GM18508 (cell line): ENCODE results near the gene HOXC6.
"Not testable (repeated sequence)": the region's sequence is repeated elsewhere in the genome, so short reads cannot be mapped to it uniquely, and the experiment has no call there.

ENCODE experiments used
- ATAC-seq: cut with Tn5 transposase; IDR thresholded peaks from one replicate; pipeline ENCODE4 v1.9.1; 2021; ENCODE audit warnings: moderate number of reproducible peaks; ENCODE audit not compliant: insufficient read depth, unreplicated experiment

HOXC6 gene

DNA sequence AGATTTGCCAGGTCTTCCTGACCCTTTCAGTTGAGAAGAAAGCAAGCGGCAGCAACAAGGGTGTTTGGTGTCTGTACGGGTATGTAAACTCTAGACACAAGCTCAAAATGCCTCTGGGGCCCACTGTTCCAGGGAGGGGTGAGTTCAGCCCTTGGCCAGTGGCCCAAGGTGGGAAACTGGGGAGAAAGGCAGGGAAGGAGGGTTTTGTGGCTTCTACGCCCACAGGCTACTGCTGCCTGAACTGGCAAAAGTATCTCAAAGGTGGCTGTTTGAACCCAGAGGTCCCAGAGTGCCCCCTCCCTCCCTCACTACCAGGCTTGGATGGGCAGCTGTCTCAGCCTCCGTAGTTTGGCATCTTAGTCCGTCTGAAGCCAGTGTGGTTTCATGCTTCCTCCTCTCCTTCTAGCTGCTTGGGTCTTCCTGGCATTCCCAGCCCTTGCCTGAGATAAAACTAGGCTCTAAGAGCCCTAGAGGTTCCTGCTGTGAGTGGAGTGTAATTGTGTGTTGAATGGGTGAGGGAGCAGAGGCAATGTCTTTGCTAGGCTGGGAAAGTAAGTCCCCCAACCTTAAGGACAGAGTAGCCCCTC lies 10.1 kb downstream of the HOXC6 start:
- ATAC-seq = no peak

DNA sequence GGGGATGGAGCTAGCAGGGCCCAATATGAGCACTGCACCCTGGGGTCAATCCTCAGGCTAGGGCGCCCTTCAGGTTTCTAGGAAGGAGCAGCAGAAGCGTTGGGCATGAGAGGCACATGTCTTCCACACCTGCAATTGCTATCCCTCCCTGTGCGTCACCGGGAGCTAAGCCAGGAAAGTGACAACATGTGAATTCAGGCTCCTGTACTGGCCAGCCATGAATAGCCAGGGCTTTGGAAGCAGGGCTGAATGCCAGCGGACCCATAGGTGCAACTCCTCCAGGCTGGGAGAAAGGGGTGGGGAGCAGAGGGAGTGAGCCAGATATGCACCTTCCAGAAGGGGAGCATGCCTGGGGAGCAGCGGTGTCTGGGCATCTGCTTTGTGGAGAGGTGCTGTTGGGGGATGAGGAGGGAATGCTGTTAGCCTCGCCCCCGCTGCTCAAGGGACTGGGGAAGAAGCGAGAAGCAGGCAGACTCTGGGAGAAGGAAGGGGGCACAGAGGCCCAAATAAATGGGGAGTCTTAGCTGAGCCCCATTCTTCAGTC lies 10.7 kb downstream of the HOXC6 start:
- ATAC-seq = no peak

GRCh38 chr12:54039417-54040147 lies 11.3 kb downstream of the HOXC6 start:
- ATAC-seq = no peak

DNA sequence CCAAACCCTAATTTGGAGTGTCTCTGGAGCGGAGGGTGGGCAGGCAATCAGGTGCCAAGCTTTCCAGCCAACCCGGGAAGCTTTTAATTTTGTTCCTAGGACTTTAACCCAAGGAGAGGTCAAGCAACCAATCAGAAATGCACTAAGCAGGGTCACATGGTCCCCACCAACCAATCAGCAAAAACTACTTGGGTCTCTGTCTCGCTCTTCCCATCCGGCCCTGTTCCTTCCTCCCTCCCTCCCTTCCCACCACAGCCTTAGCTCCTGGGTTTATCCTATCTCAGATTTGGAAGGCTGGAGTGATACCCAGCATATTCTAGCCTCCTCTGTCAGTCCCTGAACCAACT lies 11.9 kb downstream of the HOXC6 start:
- ATAC-seq = no peak

DNA sequence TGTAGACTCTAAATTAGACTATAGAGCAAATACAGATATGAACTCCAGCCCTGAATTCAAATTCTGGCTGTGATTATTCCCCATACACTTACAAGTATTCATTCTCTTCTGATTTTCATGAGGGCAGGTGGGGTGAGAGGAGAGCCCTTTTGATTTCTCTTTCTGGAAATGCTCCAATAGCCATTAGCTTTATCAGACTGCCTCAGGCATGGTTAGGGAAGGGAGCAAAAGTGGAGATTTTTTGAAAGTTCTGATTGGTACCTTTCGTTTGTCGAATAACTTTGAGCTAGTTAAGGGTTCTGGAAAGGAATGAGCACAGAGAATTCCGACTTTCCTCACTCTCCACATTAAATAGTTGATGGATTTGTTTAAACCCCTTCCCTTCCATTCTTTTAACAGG lies 12.4 kb downstream of the HOXC6 start:
- ATAC-seq = no peak

DNA sequence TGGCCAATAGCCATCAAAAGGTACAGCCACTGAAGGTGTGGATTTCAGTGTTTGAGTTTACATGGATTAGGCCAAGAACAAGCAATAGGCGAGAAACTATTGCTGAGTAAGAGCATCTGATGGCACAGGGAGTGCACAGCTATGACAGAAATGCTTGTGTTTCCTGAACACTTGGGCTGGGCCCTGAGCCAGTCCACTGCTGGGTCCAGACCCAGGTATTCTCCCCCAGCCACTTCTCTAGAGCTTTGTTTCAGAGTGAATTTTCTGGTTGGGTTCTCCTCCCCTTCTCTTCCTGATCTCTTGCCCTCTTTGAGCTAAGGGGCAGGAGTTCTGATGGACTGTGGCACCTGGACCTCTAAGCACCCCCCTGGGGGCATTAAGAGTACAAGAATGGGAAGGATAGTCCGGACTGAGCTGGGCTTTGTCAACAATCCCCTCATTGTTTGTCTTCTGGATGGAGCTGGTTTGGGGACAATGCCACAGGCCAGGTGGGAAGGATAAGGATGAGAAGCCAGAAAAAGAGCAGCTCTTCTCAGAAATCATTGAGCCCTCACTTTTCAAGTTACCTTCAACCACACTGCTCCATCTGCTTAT lies 13.0 kb downstream of the HOXC6 start:
- ATAC-seq = no peak

GRCh38 chr12:54042033-54042432 lies 13.8 kb downstream of the HOXC6 start:
- ATAC-seq = not testable (repeated sequence)

GRCh38 chr12:54042970-54043853 lies 15.0 kb downstream of the HOXC6 start:
- no peak for ATAC-seq

- ATAC-seq = no peak
Observed at GRCh38 chr12:54044425-54045103, 16.3 kb downstream of the HOXC6 start.

DNA sequence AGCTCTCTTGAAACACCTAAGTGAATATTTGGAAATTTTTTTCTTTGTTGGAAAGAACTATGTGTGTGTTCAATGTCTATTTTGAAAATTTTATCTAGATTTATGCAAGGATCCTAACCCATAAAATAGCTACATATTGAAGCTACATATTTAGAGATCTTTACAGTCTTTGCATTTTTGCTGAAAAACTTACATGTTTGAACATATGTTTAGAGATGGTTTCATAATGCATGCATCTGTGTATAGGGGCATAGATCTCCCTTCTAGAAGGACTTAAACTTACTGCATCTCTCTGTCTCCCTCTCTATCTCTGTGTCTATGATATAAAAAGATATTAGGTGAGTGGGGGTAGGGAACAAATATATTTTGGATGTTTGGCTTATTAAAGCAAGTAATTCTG lies 17.2 kb downstream of the HOXC6 start:
- no peak for ATAC-seq

GRCh38 chr12:54045868-54046521 lies 17.8 kb downstream of the HOXC6 start:
- ATAC-seq = no peak

DNA sequence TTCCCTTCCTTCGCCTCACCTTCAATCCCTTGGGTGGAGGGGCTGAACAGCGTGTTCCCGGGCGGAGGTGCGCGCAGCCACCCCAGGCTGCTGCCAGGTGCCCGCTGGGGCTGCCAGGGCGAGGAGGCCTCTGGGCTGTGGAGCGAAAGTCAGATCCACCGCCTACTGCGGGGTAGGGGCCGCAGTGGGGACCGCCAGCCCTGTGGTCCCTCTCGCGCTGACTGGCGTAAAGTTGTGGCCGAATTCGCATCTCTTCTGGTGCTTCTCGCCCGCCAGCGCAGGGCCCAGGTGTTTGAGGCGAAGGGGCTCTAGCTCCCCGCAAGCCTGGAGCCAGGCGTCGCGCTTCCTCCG lies 18.5 kb downstream of the HOXC6 start:
- ATAC-seq = no peak

DNA sequence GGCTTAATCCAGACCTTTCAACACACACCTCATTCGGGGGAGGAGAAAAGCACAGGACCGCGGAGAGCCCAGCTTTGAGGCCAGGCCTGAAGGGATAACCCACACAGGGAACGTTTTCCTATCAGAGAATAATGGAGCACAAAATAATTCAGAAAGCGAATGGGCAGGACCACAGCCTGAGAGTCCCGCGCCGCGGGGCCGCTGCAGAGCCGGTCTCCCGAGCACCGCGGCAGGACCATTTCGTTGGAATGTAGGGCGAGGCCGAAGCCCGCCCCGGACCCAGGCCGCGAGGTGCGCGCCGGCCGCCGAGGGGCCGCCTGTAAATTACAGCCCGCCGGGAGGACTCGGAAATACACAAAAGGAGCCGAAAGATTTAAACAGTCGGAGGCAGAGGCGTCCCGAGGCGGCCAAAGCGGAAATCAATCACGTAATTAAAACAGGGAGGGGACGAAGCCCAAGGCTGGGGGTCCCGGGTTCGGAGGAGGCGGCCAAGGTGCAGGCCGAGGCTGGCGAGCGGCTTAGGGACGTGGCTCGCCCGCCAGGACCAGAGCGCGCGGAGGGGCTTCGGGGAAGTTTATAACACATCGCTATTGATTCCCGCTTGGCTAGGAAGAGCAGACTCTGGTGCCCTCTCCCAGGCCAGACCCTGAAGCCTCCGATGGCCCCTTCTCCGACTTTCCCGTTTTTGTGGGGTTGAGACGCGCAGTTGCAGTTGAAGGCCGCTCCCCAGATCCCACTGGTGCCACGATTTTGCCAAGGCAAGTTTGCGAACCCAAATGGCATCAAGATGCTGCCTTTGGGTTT lies 19.1 kb downstream of the HOXC6 start:
- ATAC-seq = no peak

- ATAC-seq = no peak
Observed at GRCh38 chr12:54047964-54048303, 19.7 kb downstream of the HOXC6 start.

DNA sequence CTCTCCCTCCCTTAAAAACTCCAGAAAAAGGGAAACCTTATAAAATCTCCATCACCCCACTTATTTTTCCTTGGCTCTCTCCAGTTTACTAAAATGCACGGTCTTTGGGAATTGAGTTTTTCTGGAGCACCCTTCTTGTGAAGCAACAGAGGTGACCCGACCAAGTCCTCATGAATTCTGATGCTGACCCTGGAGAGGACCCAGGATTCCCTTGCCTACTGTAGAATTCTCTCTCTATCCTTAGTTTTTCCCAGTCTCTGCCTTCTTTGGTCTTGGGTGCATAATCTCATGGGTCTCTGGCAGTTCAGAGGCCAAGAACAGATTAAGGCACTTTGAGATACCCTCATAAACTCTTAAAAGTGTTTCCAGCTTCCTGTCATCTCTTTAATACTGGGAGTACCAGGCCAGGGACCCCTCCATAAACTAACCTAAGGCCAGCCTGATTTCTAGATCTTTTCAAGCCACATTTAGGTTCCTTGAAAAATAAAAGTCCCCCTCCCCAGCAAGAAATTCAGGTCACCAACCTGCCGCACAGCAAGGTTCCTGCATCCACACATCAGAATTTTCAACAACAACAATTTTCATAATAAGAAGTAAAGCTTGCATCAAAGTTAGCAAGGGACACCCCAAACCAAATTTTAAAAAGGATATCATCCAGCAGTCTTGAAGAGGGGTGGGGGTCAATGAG lies 20.3 kb downstream of the HOXC6 start:
- ATAC-seq = no peak

GRCh38 chr12:54049108-54049507 lies 20.9 kb downstream of the HOXC6 start:
- no peak for ATAC-seq

DNA sequence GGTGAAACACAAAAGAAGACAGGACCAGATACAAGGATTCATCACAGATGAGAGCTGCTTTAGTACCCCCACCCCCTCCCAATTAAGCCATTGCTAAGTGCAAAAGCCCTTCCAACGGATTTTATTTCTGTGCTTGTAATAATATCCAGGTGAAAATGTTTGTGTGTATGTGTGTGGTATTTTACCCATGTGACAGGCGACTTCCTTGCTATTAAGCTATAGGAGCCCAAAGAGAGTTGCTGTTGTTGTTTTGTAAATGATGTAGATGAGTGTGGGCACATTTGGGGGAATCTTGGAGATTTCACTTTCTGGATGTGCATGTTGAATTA lies 22.2 kb downstream of the HOXC6 start:
- ATAC-seq = no peak

DNA sequence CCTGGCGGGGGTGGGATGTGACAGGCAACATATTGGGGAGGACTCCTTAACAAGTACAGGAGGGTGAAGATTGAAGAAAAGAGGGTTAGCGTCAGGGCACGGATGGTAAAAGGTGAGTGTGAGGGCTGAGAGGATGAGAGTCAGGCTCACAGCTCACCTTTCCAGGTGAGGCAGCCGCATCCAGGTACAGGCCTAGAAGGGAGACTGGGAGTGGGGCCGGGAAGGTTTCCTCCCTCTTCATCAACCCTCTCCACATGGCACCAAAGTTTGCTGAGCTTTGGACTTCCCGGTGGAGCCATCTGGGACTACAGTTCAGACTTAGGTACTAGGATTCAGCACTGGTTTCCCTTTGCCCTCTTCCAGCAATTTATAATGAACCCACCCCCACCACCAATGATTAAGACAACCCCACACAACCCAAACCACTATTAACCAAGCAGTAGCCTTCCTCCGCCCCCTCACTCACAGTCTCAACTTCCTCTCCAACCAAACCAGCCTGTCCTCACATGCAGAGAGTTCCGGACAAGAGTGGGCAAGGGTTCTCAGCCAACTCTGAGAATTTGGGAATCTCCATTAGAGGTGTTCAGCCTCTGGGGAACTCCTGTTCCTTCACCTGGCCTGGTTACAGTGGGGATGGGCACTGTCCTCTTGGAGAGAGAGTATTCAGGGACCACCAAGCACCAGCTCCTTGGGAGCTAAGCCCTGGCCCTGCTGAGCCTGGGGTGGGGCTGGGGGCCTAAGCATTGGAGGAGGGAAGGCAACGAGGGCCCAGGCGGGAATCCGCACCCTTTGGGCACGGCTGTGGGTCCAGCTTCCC lies 23.0 kb downstream of the HOXC6 start:
- ATAC-seq = no peak
